Endothelial cell (in vitro differentiated cells): Measurements from ENCODE around the gene TRPM2. TPM values are rescaled to one million over a fixed set of nuclear protein-coding genes. Genes with fewer than 3 reads are reported as not detected.

Experiments used
- DNase-seq: peaks from one replicate; pipeline ENCODE4 v3.0.0; 2021; ENCODE audit warnings: low spot score
- H3K27ac Mint-ChIP-seq: one replicate; pipeline ENCODE4 v1.8.0; 2021; ENCODE audit warnings: mixed read lengths, inconsistent platforms; ENCODE audit not compliant: unreplicated experiment
- H3K27me3 Mint-ChIP-seq: one replicate; pipeline ENCODE4 v1.8.0; 2021; ENCODE audit warnings: mild to moderate bottlenecking, moderate library complexity, mixed read lengths, inconsistent platforms; ENCODE audit not compliant: unreplicated experiment
- H3K36me3 Mint-ChIP-seq: one replicate; pipeline ENCODE4 v1.8.0; 2021; ENCODE audit warnings: mild to moderate bottlenecking, low read depth, mixed read lengths, inconsistent platforms; ENCODE audit not compliant: unreplicated experiment
- H3K4me1 Mint-ChIP-seq: one replicate; pipeline ENCODE4 v1.8.0; 2021; ENCODE audit warnings: mild to moderate bottlenecking, mixed read lengths, inconsistent platforms; ENCODE audit not compliant: unreplicated experiment
- H3K4me3 Mint-ChIP-seq: one replicate; pipeline ENCODE4 v1.8.0; 2021; ENCODE audit warnings: mild to moderate bottlenecking, mixed read lengths, inconsistent platforms; ENCODE audit not compliant: unreplicated experiment
- H3K9me3 Mint-ChIP-seq: one replicate; pipeline ENCODE4 v1.8.0; 2021; ENCODE audit warnings: mixed read lengths, inconsistent platforms; ENCODE audit not compliant: unreplicated experiment
- CTCF ChIP-seq: fragments of 200-600 bp; sonication (generic); IDR thresholded peaks from one replicate; pipeline ENCODE4 v1.5.0; 2021; ENCODE audit warnings: antibody characterized with exemption; ENCODE audit not compliant: unreplicated experiment
- total RNA-seq: library from RNA; stranded (reverse); fragmentation: NEBNext Ultra II Directional; extraction: Animal tissue kit (Norgen Biotek cat#: 25700); gene quantifications from one replicate; pipeline ENCODE4 v1.2.1, GENCODE V29; 2021; ENCODE audit not compliant: unreplicated experiment

The TRPM2 gene
- total RNA-seq, 1 donor from 2014 or later = 0.15 TPM

- Mint-ChIP-seq H3K27ac (no peak overlapping the region), H3K9me3 (peaks cover 13% of the 10 kb centered on the region), H3K36me3 (peaks cover 13% of the 10 kb centered on the region), H3K4me1 (no peaks in the 10 kb centered on the region), H3K4me3 (no peak overlapping the region), H3K27me3 (peaks cover 3% of the 10 kb centered on the region)
- TF ChIP-seq CTCF = peak; percentile 30
- DNase-seq = no peak
Observed at GRCh38 chr21:44489962-44490361, 136.5 kb downstream of the TRPM2 start.

GRCh38 chr21:44490405-44490804, 137.0 kb downstream of the TRPM2 start:
- DNase-seq = no peak
- Mint-ChIP-seq H3K9me3 (peaks cover 13% of the 10 kb centered on the region), H3K4me1 (no peaks in the 10 kb centered on the region), H3K27me3 (peaks cover 3% of the 10 kb centered on the region), H3K4me3 (no peak overlapping the region), H3K36me3 (peaks cover 13% of the 10 kb centered on the region), H3K27ac (no peak overlapping the region)
- TF ChIP-seq CTCF = no peak

GRCh38 chr21:44490816-44491215, 137.4 kb downstream of the TRPM2 start:
- Mint-ChIP-seq H3K27me3 (peaks cover 3% of the 10 kb centered on the region), H3K27ac (no peak overlapping the region), H3K36me3 (peaks cover 13% of the 10 kb centered on the region), H3K9me3 (peaks cover 13% of the 10 kb centered on the region), H3K4me1 (no peaks in the 10 kb centered on the region), H3K4me3 (no peak overlapping the region)
- TF ChIP-seq CTCF = no peak
- no peak for DNase-seq

Other genes starting within 250 kb of the TRPM2 start
- 11.0 TPM for gene PWP2, start 246.2 kb upstream of the TRPM2 start, total RNA-seq
- gene GATD3, start 219.9 kb upstream of the TRPM2 start, total RNA-seq = 41.3 TPM
- gene ICOSLG, start 112.7 kb upstream of the TRPM2 start, total RNA-seq = 1.2 TPM
- not detected for gene DNMT3L, start 91.7 kb upstream of the TRPM2 start, total RNA-seq
- not detected for gene AIRE, start 67.7 kb upstream of the TRPM2 start, total RNA-seq
- gene PFKL, start 53.6 kb upstream of the TRPM2 start, total RNA-seq = 66.6 TPM
- gene CFAP410, start 14.2 kb upstream of the TRPM2 start, total RNA-seq = 12.2 TPM
- 9.1 TPM for gene LRRC3, start 101.9 kb downstream of the TRPM2 start, total RNA-seq
- not detected for gene KRTAP10-1, start 186.6 kb downstream of the TRPM2 start, total RNA-seq
- gene KRTAP10-2, start 197.9 kb downstream of the TRPM2 start, total RNA-seq = not detected
- not detected for gene KRTAP10-3, start 205.2 kb downstream of the TRPM2 start, total RNA-seq
- not detected for gene KRTAP10-4, start 220.1 kb downstream of the TRPM2 start, total RNA-seq
- not detected for gene KRTAP10-5, start 227.0 kb downstream of the TRPM2 start, total RNA-seq
- gene KRTAP10-6, start 238.9 kb downstream of the TRPM2 start, total RNA-seq = not detected
- gene KRTAP10-7, start 247.0 kb downstream of the TRPM2 start, total RNA-seq = not detected